ENCODE measurements around the gene DLGAP5. TPM values are rescaled to one million over a fixed set of nuclear protein-coding genes. Genes with fewer than 3 reads are reported as not detected.

Gene DLGAP5
- total and polyA plus RNA-seq, 2 of the 13 experiments (the other 11 are each of a cell fraction or from before 2014, with no cell fraction given) = 7.7 to 55.8 TPM

GRCh38 chr14:55206175-55206693 is 14.8 kb upstream of the DLGAP5 start (continued):
- TF ChIP-seq GABPB1 (CRISPR knock-in tag; IDR thresholded peaks at IDR 0.05) (no peak), ZNF766 (CRISPR knock-in tag; IDR thresholded peaks at IDR 0.05; ENCODE audit: borderline replicate concordance) (no peak), ZNF672 (CRISPR knock-in tag; IDR thresholded peaks at IDR 0.05) (no peak), HBP1 (CRISPR knock-in tag; IDR thresholded peaks at IDR 0.05; ENCODE audit: low read depth) (no peak), U2AF2 (IDR thresholded peaks at IDR 0.05; ENCODE audit: low read depth, low read length) (no peak), SAP130 (CRISPR knock-in tag; IDR thresholded peaks at IDR 0.05; ENCODE audit: low read depth) (no peak), ZNF138 (CRISPR knock-in tag; IDR thresholded peaks at IDR 0.05; ENCODE audit: low read depth) (no peak), ZNF34 (CRISPR knock-in tag; IDR thresholded peaks at IDR 0.05; ENCODE audit: borderline replicate concordance) (no peak), PHF20 (CRISPR knock-in tag; IDR thresholded peaks at IDR 0.05) (no peak)
- TF ChIP-seq, protein P1, sequence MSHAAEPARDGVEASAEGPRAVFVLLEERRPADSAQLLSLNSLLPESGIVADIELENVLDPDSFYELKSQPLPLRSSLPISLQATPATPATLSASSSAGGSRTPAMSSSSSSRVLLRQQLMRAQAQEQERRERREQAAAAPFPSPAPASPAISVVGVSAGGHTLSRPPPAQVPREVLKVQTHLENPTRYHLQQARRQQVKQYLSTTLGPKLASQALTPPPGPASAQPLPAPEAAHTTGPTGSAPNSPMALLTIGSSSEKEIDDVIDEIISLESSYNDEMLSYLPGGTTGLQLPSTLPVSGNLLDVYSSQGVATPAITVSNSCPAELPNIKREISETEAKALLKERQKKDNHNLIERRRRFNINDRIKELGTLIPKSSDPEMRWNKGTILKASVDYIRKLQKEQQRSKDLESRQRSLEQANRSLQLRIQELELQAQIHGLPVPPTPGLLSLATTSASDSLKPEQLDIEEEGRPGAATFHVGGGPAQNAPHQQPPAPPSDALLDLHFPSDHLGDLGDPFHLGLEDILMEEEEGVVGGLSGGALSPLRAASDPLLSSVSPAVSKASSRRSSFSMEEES (CRISPR knock-in tag; IDR thresholded peaks at IDR 0.05) = no peak
